Esophagus squamous epithelium (tissue), 4 donors: ENCODE data around the gene ASB2.

ENCODE experiments used
- CTCF ChIP-seq, 6 experiments: fragments of 450-650 bp in 4 of 6; fragments of 200-600 bp in 2 of 6; sonication (generic) in 2 of 6; IDR thresholded peaks; one replicate each; pipeline ENCODE4 v1.5.1; 2016 to 2019; ENCODE audit warnings: antibody characterized with exemption in 6 of 6, mild to moderate bottlenecking in 4 of 6, moderate library complexity in 4 of 6
- POLR2A ChIP-seq, 4 donors: fragments of 450-650 bp; IDR thresholded peaks; one replicate each; pipeline ENCODE4 v1.6.1; 2017; ENCODE audit warnings: antibody characterized with exemption in 4 of 4, mild to moderate bottlenecking in 4 of 4, moderate library complexity in 3 of 4

GRCh38 chr14:93889739-93890483, 86.5 kb downstream of the ASB2 start:
- TF ChIP-seq POLR2A (IDR thresholded peaks at IDR 0.05) (no peak), CTCF (IDR thresholded peaks at IDR 0.05) (no peak)
